Activated CD8-positive, alpha-beta memory T cell treated with anti-CD3 and anti-CD28 coated beads, Interleukin-2, amount 50 U/mL, for 24 hours (primary cell): ENCODE results near the gene CA9.

Source experiments
- DNase-seq: peaks from one replicate; pipeline ENCODE4 v3.0.0-alpha.2; 2020; ENCODE audit errors: extremely low read depth

Gene CA9

GRCh38 chr9:35691757-35692301, 18.1 kb downstream of the CA9 start:
- no peak for DNase-seq

- no peak for DNase-seq
Observed at GRCh38 chr9:35695943-35696401, 22.2 kb downstream of the CA9 start.

GRCh38 chr9:35696520-35697215, 22.9 kb downstream of the CA9 start:
- no peak for DNase-seq

- no peak for DNase-seq
Observed at GRCh38 chr9:35697486-35697885, 23.8 kb downstream of the CA9 start.

GRCh38 chr9:35698231-35698630, 24.5 kb downstream of the CA9 start:
- DNase-seq, result no peak

- no peak for DNase-seq
Observed at GRCh38 chr9:35700031-35700430, 26.3 kb downstream of the CA9 start.

GRCh38 chr9:35700942-35701341, 27.2 kb downstream of the CA9 start:
- no peak for DNase-seq

GRCh38 chr9:35702696-35703095, 29.0 kb downstream of the CA9 start:
- no peak for DNase-seq

GRCh38 chr9:35703906-35704672, 30.4 kb downstream of the CA9 start:
- DNase-seq, result no peak

- no peak for DNase-seq
Observed at GRCh38 chr9:35705372-35705771, 31.6 kb downstream of the CA9 start.

GRCh38 chr9:35705836-35706430, 32.2 kb downstream of the CA9 start:
- DNase-seq, result no peak

- DNase-seq, result no peak
Observed at GRCh38 chr9:35706951-35707350, 33.2 kb downstream of the CA9 start.

- DNase-seq, result no peak
Observed at GRCh38 chr9:35708146-35708545, 34.4 kb downstream of the CA9 start.

GRCh38 chr9:35710818-35711500, 37.2 kb downstream of the CA9 start:
- DNase-seq, result no peak

GRCh38 chr9:35711501-35712428, 38.0 kb downstream of the CA9 start:
- DNase-seq, result no peak

- DNase-seq, result no peak
Observed at GRCh38 chr9:35712762-35713400, 39.2 kb downstream of the CA9 start.

GRCh38 chr9:35713578-35713977, 39.9 kb downstream of the CA9 start:
- DNase-seq, result no peak

GRCh38 chr9:35714123-35714522, 40.4 kb downstream of the CA9 start:
- DNase-seq, result no peak

- no peak for DNase-seq
Observed at GRCh38 chr9:35714579-35715252, 41.0 kb downstream of the CA9 start.

- no peak for DNase-seq
Observed at GRCh38 chr9:35716230-35716629, 42.5 kb downstream of the CA9 start.
